ENCODE results near the gene FYB1. TPM values are rescaled to one million over a fixed set of nuclear protein-coding genes. Genes with fewer than 3 reads are reported as not detected.

Gene FYB1
- total RNA-seq, 1 experiment from 2014 or later = not detected

GRCh38 chr5:39215857-39216256, 3.5 kb downstream of the FYB1 start:
- no peak overlapping the region for H2BK120ac ChIP-seq (ENCODE audit: low read depth, low read length, poor library complexity, severe bottlenecking)
- H3K4ac ChIP-seq (ENCODE audit: low read depth, low read length) = no peak overlapping the region
- H3K36me3 Mint-ChIP-seq (ENCODE audit: insufficient read depth in 1 of 3, low read depth in 3 of 3) = no peaks in the 10 kb centered on the region; a peak in 1 of 7 replicates
- H3K27me3 ChIP-seq (ENCODE audit: insufficient read depth, low read length) = no peaks in the 10 kb centered on the region
- H3K79me1 ChIP-seq (ENCODE audit: insufficient read depth, low read depth, low read length, poor library complexity, severe bottlenecking) = no peaks in the 10 kb centered on the region
- no peak overlapping the region for H4K91ac ChIP-seq (ENCODE audit: insufficient read length, low read depth, low read length)
- no peak overlapping the region for H3K4me3 Mint-ChIP-seq
- H2AK5ac ChIP-seq (ENCODE audit: insufficient read length, low read length) = no peak overlapping the region
- H4K8ac ChIP-seq (replicated peaks; ENCODE audit: insufficient read length, low read depth, low read length) = no peak overlapping the region
- H3K4me1 ChIP-seq (ENCODE audit: insufficient read depth, low read length) = no peaks in the 10 kb centered on the region
- no peak overlapping the region for H3K56ac ChIP-seq (ENCODE audit: insufficient read length, low read depth, low read length)
- no peak overlapping the region for H3K27ac Mint-ChIP-seq
- H2AFZ ChIP-seq (ENCODE audit: low read length) = no peak overlapping the region
- H3K27ac ChIP-seq (ENCODE audit: insufficient read length, low read depth, low read length) = no peak overlapping the region
- no peak overlapping the region for H2BK5ac ChIP-seq (ENCODE audit: insufficient read length, low read length)
- H2BK12ac ChIP-seq (ENCODE audit: insufficient read length, low read depth, low read length) = no peak overlapping the region
- no peak overlapping the region for H3K14ac ChIP-seq (ENCODE audit: insufficient read depth, low read length)
- no peaks in the 10 kb centered on the region for H3K9me3 Mint-ChIP-seq
- no peak overlapping the region for H3K9ac ChIP-seq (ENCODE audit: extremely low read depth, insufficient read length, low read length)
- no peak overlapping the region for H3K18ac ChIP-seq (ENCODE audit: insufficient read length, low read depth, low read length)
- H2BK20ac ChIP-seq (ENCODE audit: low read depth, low read length, poor library complexity, severe bottlenecking) = no peak overlapping the region
- H3K79me2 ChIP-seq (ENCODE audit: insufficient read depth, low read length) = no peaks in the 10 kb centered on the region
- H3K4me1 Mint-ChIP-seq = peaks cover 6 to 8% of the 10 kb centered on the region in 2 experiments
- no peaks in the 10 kb centered on the region for H3K27me3 Mint-ChIP-seq (ENCODE audit: low read depth)
- no peaks in the 10 kb centered on the region for H3K23me2 ChIP-seq (ENCODE audit: insufficient read length, low read depth, low read length, poor library complexity, severe bottlenecking)
- H3T11ph ChIP-seq (ENCODE audit: low read length) = no peak overlapping the region
- DNase-seq = no peak
- H3K23ac ChIP-seq (ENCODE audit: insufficient read length, low read depth, low read length) = no peak overlapping the region
- H3K4me2 ChIP-seq (ENCODE audit: insufficient read depth, insufficient read length, low read length) = no peak overlapping the region
- no peak for TF ChIP-seq CTCF (conservative IDR thresholded peaks at IDR 0.05)
- no peak overlapping the region for H2BK15ac ChIP-seq (ENCODE audit: low read depth, low read length)
- H3K9me3 ChIP-seq (ENCODE audit: control insufficient read depth, low read depth, low read length) = no peaks in the 10 kb centered on the region
- WGBS (ENCODE audit: extremely low coverage, insufficient read length, low lambda C conversion rate) = no CpG with 5 or more reads among the region's 3 CpGs
- H4K20me1 ChIP-seq (ENCODE audit: control insufficient read depth, insufficient read depth, insufficient read length) = no peaks in the 10 kb centered on the region
- no peak overlapping the region for H4K5ac ChIP-seq (ENCODE audit: insufficient read length, low read depth, low read length)

Data from H9 (cell line).